Tibial nerve (tissue), 3 donors: ENCODE measurements around the gene FMN2.
"Not testable (repeated sequence)": the region's sequence is repeated elsewhere in the genome, so short reads cannot be mapped to it uniquely, and the experiment has no call there.

Experiments
- POLR2A ChIP-seq, 2 donors: fragments of 450-650 bp; IDR thresholded peaks; one replicate each; pipeline ENCODE4 v1.6.1; 2017; ENCODE audit warnings: antibody characterized with exemption in 2 of 2, mild to moderate bottlenecking in 2 of 2, moderate library complexity in 2 of 2
- TF ChIP-seq, protein P1 (sequence below), 5 experiments: fragments of 200-600 bp in 3 of 5; fragments of 450-650 bp in 2 of 5; sonication (generic) in 3 of 5; IDR thresholded peaks; one replicate each; pipeline ENCODE4 v1.5.1; 2016 to 2019; ENCODE audit warnings: antibody characterized with exemption in 5 of 5, mild to moderate bottlenecking in 3 of 5, moderate library complexity in 2 of 5

DNA sequence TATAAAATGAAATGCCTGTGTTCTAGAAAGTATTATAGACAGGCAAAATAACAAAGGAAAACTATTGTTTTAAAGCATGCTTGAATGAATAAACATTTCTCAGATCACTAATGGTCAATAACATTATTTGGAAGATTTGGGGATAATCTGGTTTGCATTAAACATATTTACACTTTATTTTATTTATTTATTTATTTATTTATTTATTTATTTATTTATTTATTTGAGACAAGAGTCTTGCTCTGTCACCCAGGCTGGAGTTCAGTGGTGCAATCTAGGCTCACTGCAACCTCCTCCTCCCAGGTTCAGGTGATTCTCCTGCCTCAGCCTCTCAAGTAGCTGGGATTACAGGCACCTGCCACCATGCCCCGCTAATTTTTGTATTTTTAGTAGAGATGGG lies 236.7 kb downstream of the FMN2 start:
- TF ChIP-seq, protein P1, sequence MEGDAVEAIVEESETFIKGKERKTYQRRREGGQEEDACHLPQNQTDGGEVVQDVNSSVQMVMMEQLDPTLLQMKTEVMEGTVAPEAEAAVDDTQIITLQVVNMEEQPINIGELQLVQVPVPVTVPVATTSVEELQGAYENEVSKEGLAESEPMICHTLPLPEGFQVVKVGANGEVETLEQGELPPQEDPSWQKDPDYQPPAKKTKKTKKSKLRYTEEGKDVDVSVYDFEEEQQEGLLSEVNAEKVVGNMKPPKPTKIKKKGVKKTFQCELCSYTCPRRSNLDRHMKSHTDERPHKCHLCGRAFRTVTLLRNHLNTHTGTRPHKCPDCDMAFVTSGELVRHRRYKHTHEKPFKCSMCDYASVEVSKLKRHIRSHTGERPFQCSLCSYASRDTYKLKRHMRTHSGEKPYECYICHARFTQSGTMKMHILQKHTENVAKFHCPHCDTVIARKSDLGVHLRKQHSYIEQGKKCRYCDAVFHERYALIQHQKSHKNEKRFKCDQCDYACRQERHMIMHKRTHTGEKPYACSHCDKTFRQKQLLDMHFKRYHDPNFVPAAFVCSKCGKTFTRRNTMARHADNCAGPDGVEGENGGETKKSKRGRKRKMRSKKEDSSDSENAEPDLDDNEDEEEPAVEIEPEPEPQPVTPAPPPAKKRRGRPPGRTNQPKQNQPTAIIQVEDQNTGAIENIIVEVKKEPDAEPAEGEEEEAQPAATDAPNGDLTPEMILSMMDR (IDR thresholded peaks at IDR 0.05): not testable (repeated sequence)
- not testable (repeated sequence) for TF ChIP-seq POLR2A (IDR thresholded peaks at IDR 0.05)
